ENCODE data around the gene ICAM5.
"Not testable (repeated sequence)": the region's sequence is repeated elsewhere in the genome, so short reads cannot be mapped to it uniquely, and the experiment has no call there.

Gene ICAM5

DNA sequence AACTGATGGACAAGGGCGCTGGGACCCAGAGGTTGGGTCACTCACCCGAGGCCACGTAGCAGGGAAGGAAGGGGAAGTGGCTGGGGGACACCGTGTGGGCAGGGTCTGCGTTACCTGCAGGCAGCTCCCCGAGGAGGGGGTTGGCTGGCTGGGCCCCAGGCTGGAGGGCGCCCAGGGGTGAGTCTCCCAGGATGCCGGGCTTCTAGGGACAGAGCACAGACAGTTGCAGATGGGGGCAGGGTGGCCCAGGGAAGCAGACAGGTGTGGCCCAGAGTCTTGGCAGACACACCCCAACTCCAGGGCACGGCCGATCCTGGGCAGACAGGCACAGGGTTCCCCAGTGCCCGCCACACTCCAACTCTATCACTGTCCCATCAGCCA lies 31.7 kb downstream of the ICAM5 start:
- DNase-seq, result no peak

DNA sequence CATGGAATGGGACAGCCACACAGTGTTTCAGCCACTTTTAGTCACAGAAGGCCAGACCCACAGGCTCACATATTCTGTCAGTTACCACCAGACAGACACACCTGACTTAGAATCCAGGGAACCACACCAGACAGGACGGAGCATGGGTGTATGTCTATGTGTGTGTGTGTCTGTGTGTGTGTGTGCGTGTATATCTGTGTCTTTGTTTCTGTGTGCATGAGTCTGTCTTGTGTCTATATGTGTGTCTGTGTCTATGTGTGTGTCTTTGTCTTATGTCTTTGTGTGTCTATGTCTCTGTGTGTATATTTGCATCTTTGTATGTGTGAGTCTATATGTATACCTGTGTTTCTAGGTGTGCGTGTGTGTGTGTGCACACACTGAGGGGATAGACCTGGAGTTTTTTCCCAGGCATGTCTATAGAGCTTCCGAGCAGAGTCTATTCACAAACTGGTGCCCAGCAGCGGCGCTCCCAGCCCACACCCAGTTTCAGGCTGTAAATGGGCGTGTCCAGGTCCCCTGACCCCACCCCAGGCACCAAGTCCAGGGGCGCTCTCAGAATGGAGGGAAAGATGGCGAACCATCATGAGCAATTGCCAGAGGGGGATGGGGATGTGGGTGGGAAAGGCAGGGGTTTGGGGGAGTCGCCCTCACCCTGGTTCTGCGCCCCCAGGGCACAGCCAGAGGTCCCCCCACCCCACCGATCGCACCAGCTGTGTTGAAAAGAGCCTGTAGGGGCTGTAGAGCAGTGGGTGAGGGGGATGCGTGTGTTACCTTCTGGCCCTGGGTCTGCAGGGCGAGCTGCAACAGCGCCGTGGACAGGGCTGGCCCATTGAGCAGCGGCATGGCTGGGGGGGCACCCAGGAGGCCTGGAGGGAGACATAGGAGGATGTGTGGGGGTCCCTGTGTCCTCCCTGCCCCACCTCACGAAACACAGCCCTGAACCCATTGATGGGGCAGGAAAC lies 32.4 kb downstream of the ICAM5 start:
- DNase-seq, result no peak

DNA sequence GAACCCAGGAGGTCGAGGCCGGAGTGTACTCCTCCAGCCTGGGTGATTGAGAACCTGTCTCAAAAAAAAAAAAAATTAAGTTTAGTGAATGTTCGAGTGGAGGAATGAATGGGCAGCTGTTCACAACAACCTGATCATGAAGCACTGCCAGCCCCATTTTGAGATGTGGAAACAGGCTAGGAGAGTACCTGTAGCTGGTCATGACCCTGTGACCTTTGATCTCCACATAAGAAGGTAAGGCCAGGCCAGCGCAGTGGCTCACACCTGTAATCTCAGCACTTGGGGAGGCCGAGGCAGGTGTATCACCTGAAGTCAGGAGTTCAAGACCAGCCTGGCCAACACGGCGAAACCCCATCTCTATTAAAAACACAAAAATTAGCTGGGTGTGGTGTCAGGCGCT lies 36.0 kb downstream of the ICAM5 start:
- no peak for DNase-seq

DNA sequence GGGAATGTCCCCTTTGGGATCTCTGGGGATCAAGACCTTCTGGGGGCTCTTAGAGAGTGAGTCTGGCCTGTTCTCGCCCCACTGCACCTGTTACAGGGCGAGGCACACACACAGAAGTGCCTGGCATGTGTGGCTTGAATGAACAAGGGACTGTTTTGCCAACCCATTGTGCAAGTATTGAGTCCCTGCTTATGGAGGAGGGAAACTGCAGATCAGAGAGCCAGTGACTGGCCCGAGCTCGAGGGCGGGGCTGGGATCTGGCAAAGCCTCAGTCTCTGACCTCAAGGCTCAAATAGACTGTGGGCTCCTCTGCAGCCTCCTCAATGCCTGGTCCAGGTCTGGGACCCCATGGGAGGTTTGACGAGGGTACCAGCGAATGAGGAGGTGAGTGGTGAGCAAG lies 38.0 kb downstream of the ICAM5 start:
- DNase-seq, result no peak

DNA sequence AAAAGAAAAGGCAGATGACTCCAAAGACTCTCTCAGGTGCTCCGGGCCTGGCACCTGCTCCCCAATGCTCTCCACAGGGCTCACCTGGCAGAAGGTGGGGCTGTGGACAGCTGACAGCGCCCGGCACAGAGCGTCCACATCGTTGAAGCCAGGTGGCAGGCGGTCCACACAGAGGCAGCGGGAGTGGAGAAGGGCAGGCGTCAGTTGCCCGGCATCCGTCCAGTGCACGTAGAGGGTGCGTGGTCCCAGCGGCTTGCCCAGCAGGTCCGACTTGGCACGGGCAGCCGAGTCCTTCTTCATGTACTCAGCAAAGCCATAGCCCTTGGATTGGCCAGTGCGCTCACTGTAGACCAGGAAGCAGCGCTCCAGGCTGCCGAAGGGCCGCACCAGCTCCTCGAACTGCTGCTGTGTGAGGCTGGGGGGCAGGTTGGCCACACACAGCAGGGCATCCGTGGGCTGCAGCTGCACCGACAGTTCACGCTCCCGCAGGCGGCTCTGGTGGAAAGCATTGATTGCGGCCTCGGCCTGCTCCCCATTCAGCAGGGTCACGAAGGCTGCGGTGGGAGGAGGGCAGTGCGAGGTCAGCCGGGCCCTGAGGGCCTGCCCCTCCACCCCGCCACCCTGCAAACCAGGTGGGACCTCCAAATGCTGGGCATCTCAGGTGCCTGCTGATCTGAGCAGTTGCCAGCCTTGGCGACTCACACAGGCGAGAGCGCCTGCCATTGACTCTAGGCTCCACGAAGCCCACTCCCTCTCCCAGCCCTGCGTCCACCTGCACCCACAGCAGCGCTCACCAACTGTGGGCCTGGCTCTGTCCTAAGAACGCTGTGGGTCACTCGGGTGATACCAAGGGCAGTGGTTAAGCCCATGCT lies 39.0 kb downstream of the ICAM5 start:
- DNase-seq, result no peak

DNA sequence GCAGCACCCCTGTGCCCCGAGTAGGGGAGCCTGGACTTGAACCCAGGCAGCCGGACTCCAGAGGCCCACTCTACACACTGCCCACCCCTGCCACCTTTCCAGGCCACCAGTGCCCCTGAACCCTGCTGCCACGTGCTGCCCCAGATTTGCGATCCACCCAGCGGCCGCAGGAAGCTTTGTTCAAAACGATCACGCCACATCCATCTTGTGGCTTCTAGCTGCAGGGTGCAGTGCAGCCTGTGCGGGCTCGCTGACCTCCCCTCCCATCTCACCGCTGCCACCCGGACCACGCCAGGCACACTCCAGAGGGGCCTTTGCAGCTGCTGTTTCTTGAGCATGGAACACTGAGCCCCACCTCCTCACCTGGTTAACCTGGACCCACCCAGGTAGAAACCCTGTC lies 39.8 kb downstream of the ICAM5 start:
- no peak for DNase-seq

DNA sequence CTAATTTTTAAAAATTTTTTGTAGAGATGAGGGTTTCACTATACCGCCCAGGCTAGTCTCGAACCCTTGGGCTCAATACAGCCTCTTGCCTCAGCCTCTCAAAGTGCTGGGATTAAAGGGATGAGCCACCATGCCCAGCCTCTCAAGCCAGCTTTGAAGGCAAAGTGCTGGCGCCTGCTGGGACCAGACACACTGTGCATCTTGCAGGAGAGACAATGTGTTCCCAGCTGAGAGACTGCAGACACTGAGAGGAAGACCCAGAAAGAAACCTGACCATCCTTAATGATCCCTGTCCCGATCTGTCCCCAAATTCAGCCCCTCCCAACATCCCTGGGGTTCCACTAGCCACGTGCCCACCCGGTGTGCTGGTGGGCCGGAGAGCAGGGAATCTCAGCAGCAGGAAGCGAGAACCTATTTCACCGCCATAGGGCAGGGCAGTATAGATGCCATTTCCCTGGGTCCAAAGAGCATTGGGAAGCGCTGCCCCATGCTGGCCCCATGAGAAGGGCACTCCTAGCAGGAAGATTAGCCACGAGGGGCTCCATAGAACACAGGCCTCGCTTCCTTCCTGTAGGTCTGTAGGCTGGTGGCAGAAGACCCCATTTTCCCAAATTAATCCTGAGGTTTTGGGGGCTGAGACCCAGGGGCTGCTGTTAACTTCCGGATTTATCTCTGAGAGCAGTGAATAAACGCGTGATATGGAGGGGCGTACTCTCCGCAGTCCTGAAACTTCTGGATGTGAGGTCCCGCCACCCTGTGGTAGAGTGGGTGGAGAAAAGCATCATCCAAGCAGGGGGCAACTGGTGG lies 42.6 kb downstream of the ICAM5 start:
- no peak for DNase-seq

DNA sequence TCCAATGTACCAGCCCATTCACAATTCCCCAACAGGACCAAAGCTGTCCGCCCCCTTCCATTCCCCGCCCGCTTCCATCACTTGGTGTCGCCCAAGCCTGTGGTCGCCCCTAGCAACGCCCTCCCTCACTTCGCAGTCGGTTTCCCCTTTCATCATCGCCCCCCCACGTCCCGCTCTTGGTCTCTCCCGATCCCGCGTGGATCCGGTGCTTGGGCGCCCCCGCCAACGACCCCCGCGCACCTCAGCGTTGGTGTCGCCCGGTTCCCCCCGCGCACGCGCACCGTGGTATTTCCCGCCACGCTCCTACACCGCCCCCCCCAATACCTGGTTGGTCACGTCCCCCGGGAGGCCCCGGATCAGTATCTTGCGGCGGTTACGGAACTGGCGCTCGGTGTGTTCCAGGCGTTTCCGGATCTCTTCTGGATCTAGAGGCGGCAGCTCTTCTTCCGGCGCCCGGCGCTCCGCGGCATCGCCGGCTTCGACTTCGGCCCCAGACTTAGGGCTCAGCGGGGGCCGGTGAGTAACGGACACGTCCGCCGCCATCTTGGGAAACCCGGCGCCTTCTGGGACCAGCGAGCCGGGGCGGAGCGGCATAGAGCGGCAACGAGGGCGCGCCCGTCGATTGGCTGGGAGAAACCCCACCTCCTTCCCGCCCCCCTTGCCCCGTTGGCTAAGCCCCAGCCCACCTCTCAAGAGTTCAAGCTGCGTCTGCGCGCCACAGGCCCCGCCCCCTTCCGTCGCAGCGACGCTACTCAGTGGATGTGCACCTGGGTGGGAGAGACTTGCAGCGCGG lies 43.4 kb downstream of the ICAM5 start, which contains the start of gene RAVER1:
Gene RAVER1, minus strand, starts transcription at position 565 of the 793 bp plus-strand sequence. Its CDS starts 22 bp downstream, at position 543.
- peak; percentile 99 for DNase-seq

DNA sequence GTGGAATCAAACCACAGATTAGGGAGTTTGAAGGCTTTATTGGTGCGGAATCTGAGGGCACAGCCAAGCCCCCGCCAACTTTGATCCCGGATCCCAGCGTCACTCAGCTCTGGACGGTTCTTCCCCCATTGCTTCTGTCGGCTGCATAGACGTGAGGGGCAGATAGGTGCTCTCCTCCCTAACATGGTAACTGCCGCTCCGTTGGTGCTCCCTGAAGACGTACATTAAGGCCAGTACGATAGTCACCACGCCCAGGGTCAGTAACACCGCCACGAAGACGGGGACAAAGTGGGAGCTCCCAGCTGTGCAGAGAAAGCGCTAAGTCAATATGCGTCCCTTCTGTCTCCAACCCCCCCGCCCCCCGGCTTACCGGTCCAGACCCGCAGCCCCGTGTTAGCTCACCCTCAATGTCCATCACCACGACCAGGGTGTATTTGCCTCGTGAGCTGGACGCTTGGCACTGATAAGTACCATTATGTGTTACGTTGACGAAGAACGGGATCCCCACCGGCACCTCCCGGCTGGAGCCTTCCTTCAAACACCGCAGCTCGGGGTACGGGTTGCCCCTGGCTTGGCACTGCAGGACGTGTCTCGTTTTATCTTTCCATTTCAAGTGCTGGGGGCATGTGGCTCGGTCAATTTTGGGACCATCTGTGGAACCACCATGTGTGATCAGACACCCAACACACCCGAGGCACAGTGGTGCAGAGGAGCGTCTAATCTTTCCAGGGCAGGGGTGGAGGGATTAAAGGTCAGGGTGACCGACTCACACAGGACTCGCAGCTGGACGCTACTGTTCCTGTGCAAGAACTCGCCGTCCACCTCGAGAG lies 44.2 kb downstream of the ICAM5 start:
- peak; percentile 61 for DNase-seq

DNA sequence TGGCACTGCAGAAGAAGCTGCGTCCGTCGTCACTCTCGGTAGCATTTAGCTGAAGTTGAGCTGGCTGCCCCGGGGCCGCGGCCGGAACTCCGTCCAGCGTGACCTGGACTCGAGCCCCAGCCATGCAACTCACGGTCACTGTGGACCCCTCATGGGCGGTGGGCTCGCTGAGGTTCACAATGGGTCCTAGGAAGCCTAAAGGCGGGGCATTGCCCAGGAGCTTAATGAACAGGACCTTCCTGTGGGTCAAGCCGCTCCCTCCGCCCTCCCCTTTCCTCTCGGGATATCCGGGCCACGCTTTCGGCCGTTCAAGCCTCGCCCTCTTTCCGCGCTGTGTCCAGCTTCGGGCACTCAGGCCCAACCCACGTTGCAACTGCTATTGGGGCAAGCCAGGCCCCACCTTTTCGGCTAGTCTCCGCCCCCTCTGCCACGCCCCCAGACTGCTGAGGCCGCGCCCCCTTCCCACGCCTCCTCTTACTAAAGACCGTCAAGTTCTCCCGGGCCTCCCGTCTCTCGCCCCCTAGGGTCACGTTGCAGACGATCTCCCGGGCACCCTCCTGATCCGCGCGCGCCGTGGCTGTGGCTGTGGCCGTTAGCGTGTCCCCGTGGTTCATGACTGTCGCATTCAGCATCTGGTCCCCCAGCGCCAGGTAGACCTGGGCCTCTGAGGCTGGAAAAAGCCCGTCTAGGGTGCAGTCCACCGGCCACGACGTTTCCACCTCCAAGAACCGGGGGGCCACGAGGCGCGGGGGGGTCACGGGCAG lies 45.0 kb downstream of the ICAM5 start:
- DNase-seq, result peak; percentile 88

DNA sequence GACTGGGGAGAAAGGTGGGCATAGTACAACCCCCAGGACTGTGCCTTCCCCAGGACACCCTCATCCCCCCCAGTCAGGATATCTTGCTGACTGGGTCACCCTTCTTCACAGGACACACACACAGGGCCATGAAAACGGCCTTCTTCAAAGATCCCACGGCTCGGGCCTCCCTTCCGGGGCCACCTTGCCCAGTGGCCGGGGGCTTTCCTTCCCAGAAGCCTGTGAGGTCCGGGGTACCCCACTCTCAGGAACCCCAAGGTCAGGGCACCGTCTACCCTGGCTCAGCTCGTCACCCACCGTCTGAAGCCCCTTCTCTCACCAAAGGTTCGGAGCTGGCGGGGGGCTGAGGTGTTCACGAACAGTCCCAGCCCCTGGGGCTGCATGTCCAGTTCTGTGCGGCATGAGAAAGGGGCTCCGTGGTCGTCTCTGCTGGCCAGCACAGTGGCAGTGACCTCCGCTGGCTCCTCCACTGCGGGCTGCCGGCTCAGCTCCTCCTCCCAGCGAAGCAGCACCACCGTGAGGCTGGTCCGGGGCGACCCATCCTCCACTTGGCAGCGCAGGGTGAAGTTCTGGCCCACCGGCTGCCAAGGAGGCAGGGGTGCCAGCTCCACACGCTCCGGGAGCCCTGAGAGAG lies 45.7 kb downstream of the ICAM5 start:
- DNase-seq, result no peak

DNA sequence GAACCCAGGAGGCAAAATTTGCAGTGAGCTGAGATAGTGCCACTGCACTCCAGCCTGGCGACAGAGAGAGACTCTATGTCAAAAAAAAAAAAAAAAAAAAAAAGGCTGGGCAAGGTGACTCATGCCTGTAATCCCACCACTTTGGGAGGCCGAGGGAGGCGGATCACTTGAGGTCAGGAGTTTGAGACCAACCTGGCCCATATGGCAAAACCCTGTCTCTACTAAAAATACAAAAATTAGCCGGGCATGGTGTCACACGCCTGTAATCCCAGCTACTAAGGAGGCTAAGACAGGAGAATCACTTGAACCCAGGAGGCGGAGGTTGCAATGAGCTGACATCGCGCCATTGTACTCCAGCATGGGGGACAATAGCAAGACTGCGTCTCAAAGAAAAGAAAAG lies 47.0 kb downstream of the ICAM5 start:
- not testable (repeated sequence) for DNase-seq

DNA sequence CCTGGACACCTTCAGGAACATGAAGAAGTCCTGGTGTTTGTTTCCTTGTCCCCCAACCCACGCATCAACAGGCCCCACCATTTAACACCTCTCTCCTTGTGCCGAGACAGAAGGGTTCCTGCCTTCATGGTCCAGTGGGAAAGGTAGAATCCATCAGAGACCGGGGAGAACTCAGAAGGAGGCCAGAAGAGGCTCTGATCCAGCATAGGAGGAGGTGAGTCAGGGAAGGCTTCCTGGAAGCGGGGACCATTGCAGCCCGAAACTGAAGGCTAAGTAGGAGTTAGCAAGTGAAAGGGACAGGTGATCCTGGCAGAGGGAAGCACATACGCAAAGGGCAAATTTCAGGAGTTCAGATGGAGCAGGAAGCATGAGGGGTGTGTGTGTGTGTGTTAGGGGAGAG lies 49.2 kb downstream of the ICAM5 start:
- DNase-seq, result no peak

DNA sequence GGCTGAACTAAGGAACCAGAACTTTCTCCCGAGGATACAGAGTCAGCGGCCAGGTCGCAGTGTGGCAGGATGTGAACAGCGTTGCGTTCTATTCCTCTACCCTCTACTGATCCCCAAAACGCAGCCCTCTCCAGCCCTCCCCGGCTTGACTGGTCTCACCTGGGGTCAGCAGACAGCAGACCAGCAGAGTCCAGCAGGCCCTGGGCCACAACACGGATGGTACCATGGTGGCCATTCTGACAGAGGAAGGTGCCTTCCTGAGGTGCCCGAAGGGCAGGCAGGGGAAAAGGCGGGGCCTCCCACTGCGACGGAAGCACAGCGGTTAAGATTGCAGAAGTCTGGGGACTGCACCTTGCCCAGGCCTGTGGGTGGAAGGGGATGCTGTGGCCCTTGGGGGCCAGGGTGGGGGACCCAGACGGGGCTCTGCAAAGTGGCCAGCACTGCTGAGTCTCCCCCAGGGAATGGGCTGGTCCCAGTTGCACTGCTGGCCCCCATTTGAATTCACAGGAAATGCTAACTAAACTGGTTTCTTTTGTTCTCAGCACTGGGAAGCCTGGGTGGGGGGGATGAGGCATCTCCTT lies 49.7 kb downstream of the ICAM5 start, which contains the start of gene ICAM3:
Gene ICAM3, minus strand, starts transcription at position 245 of the 581 bp plus-strand sequence. Its CDS starts 10 bp downstream, at position 235.
- DNase-seq, result no peak

DNA sequence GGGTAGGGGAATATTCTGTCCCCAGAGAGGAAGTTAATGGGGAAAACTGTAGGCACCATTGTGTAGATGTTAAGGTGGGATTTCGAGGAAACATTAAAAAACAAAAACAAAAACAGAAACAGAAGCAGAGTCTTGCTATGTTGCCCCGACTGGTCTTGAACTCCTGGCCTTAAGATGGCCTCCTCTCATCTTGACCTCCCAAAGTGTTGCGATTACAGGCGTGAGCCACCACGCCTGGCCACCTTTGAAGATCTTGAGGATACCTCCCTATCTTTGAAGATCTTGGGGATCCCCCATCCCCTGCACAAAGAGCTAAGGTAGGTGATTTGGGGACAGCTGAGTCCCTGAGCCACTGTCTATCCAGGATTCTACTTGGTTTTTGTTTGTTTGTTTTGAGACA lies 50.2 kb downstream of the ICAM5 start:
- no peak for DNase-seq

DNA sequence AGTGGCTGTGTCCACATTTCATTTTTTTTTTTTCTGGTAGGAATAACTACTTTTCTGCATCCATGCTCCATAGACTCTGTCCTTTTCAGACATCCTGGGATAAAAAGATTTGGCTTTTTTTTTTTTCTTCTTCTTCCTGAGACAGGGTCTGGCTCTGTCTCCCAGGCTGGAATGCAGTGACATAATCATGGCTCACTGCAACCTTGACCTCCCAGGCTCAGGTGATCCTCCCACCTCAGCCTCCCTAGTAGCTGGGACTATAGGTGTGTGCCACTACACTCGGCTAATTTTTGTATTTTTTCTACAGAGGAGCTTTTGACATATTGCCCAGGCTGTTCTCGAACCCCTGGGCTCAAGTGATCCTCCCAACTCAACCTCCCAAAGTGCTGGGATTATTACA lies 53.7 kb downstream of the ICAM5 start:
- no peak for DNase-seq

DNA sequence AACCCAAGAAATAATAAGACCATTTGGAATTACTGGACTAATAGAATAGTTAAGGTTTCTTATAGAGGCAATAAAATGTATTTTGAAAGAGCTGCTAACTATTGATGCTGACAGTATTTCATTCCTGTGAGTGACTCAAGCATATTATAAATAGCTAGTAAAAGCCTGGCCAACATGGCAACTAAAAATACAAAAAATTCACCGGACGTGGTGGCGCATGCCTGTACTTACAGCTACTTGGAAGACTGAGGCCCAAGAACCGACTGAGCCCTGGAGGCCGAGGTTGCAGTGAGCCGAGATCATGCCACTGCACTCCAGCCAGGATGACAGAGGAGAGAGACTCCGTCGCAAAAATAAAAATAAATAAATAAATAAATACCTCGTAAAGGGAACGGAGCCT lies 55.0 kb downstream of the ICAM5 start:
- no peak for DNase-seq

Measured in NCI-H146 (cell line).